HG03432 (cell line): Measurements from ENCODE around the gene CACFD1.

Source experiments
- ATAC-seq: cut with Tn5 transposase; IDR thresholded peaks from one replicate; pipeline ENCODE4 v1.9.1; 2021; ENCODE audit warnings: mild to moderate bottlenecking, moderate library complexity; ENCODE audit not compliant: unreplicated experiment

The CACFD1 gene

DNA sequence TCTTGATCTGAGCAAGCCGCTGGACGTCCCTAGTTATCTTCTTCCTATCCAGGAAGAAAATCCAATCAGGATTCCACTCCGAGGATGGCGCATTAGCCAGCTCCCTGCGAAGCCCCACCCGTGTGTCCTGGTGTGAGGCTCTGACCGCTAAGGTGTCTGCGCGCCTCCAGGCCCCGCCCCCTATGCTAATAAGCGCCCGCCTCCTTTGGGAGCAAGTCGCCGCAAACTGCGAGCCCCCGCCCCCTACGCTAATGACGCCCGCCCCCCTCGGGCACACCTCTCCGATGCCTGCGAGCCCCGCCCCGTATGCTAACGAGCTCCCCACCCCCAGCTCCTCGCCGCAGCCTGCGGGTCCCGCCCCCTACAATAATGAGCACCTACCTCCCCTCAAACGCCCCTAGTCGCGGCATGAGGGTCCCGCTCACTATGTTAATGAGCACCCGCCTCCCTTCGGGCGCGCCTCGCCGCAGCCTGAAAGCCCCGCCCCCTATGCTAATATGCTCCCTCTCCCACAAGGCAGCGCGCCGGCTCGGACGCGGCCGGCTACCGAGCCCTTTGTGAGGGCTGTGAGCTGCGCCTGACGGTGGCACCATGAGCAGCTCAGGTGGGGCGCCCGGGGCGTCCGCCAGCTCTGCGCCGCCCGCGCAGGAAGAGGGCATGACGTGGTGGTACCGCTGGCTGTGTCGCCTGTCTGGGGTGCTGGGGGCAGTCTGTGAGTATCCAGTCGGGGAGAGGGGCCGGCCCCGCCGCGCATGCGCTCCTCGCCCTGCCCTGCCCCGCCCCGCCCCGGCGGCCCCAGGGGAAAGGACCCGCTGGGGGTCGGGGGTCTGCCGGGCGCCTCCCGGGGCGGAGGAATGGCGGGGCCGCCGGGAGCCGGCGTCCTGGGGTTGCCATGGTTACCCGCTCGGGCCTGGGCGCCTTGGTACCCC, at the start of gene CACFD1:
TSS of gene CACFD1 (plus strand) at position 503 of the 929 bp plus-strand sequence. CDS start at position 592, 89 bp downstream.
- ATAC-seq: peak; percentile 75

DNA sequence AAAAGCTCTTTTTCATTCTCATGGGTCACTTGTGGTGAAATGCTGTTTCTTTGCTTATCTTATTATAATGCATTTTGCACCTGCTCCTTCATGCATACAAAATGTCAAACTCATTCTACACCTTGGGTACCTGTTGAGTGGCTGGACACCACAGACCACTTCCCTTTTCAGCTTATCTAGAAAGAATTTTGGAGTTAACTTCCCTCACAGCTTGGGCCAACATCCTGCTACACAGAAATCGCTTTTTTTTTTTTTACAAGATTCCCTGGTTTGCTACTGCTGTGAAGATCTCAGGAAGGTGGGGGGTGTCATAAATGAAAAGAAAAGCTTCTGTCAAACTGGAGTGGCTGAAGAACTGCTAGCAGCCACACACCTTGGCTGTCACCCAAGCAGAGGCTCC, 44.6 kb upstream of the CACFD1 start:
- ATAC-seq: no peak

DNA sequence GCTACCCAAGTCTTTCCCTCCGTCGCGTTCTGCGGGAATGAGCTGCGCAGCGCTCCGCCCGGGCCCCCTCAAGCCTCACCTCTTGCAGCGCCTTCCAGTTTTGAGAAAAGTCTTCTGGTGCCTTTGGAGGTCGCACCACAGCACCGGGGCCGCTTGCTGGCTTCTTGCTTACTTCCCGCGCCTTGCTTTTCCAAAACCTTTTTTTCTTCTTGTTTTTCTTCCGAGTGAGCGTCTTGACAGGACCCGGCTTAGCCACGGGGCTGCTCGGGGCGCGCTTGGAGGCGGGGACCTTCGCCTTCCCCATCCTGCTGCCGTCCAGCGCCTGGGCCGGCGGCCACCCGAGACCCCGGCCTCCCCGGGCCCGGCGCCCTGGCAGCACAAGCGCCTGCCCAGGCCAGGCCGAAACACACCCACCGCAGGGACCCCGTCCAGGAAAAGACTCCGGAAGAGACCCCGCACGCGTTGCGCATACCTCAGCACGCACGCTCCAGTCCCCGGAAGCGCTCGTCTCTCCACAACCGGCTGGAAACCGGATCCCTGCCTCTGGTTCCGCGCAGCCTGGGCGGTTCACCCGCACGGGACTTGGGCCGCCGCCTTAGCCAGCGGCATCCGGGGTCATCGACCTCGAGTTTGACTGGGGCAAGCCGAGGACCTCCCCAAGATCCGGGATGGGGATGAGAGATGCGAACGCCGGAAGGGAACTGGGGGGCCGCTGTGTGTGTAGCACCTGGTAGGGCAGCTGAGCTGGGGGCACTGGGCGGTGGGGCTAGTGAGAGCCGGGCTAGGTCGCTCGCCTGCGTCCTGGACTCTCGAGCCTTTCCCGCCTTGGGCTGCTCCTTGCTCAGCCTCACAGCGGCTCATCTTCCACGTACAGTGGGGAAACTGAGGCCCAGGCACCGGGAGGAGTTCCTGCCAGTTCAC, 42.0 kb upstream of the CACFD1 start, which contains the start of gene REXO4:
TSS of gene REXO4 (minus strand) at position 470 of the 921 bp plus-strand sequence. CDS start at position 304, 166 bp downstream.
- ATAC-seq: peak; percentile 76

DNA sequence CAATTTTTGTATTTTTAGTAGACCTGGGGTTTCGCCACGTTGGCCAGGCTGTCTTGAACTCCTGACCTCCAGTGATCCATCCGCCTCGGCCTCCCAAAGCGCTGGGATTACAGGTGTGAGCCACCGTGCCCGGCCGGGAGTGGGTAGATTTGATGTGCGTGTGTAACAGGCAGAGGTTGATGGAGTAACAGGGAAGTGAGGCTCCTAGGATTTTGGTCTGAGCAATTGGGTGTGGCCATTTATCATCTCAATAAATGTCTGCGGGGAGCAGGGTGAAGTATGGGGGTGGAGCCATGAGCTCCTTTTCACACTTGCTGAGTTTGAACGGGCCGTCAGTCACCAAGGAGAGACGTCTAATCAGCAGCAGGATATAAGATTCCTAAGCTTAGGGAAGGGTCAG, 40.8 kb upstream of the CACFD1 start:
- no peak for ATAC-seq

DNA sequence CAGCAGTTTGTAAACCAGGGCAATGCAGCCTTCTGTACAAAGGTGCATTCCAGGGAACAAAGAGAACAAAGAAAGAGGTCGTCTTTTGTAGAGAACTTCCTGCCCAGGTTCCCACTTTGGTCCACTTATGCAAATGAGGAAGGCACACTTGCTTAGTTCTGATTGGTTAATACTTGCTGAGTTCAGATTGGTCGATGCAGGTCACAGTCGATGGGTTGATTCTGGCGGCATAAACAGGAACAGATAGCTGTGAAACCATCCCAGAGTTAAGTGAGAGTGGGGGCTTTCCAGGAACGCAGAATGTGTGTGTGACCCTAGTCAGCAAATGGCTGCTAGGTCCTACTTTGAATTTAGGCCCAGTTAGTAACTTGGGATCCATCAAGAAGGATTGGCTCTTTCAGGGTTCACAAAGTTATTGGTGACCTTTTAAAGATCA, 39.4 kb upstream of the CACFD1 start:
- ATAC-seq: no peak

DNA sequence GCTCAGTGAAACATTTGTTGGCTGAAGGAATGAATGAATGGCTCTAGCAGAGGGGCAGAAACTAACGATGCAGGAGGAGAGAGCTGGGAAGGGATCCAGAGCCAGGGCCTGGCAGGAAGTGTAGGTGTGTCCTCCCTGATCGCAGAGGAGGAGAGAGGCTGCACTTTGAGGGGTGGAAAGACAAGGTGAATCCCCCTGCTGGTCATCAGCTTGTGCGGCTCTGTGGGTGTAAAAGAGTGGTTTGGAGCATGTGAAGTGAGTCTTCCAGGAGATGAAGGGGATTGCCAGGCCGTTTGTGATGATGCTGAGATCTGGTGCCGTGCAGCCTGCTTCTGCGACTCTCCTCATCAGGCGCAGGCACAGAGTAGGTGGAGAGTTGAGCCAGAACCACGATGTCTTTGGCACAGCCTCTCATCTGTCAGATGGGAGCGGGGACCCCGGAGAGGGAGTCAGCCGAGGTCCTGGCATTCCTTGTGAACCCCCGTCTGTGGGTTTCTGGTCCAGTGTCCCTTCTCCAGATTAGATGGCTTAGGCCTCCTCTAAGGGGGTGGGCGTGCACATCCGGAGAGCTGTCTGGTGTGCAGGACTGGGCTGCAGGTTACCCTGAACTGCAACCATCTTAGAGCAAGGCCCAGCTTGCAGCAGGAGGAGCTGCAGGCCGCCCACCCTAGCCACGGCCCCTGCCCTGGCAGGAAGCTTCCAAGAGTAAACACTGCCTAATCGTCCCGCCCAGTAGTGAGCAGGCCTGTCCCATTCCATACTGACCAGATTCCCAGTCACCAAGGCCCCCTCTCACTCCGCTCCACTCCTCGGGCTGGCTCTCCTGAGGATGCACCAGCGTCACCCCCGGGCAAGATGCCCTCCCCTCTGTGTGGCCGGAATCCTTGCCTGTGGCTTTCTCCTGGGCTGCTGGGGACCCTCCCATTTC, 37.9 kb upstream of the CACFD1 start, which contains the start of gene ADAMTS13:
TSS of gene ADAMTS13 (plus strand) at position 753 of the 928 bp plus-strand sequence. CDS start at position 830, 77 bp downstream.
- no peak for ATAC-seq

DNA sequence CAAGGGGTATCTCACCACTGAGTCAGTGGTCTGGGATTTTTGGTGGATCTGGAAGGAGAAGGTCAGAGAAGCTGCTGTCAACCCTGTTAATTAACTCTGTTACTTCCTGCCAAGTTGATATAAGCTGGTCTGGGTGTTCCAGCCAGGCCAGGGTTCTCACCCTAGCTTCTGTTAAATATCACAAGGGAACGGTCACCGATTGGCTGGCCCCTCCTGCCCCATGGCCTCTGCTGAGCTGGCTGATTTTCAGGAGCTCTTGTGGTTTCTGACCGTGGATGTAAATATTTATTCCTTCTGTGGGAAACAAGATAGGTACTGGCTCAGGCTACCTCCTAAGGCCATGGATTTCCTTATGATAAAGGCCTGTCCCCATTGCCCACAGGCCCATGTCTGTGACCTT, 36.6 kb upstream of the CACFD1 start:
- no peak for ATAC-seq

DNA sequence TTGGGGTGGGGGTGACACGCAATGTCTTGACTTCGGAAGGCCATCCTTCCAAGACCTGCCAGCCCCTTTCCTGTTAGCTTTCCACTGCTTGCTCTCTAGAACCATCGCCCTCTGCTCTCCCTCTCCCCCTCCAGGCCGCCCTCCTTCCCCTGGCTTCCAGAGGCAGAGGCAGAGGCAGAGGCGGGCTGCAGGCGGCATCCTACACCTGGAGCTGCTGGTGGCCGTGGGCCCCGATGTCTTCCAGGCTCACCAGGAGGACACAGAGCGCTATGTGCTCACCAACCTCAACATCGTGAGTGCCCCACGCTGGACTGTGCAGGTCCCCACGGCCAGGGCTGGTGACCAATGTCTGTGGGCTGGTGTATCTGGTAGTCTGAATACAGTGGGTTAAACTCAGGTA, 35.6 kb upstream of the CACFD1 start:
- ATAC-seq: no peak

DNA sequence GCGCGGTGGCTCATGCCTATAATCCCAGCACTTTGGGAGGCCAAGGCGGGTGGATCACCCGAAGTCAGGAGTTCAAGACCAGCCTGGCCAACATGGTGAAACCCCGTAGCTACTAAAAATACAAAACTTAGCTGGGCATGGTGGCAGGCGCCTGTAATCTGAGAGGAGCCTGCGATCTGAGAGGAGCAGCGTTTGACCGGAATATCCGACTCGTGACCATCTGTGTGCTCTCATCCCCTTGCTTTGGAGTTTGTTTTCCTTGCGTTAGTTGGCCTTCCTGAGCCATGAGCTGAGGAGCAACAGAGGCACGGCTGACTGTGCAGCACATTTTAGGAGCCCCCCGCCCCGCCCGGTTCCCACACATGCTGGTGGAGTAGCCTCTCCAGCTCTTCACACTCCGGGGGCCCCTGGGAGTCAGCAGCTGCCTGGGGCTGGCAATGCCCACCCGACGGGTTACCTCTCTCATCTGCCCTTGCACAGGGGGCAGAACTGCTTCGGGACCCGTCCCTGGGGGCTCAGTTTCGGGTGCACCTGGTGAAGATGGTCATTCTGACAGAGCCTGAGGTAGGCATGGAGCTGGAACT, 34.6 kb upstream of the CACFD1 start:
- no peak for ATAC-seq

DNA sequence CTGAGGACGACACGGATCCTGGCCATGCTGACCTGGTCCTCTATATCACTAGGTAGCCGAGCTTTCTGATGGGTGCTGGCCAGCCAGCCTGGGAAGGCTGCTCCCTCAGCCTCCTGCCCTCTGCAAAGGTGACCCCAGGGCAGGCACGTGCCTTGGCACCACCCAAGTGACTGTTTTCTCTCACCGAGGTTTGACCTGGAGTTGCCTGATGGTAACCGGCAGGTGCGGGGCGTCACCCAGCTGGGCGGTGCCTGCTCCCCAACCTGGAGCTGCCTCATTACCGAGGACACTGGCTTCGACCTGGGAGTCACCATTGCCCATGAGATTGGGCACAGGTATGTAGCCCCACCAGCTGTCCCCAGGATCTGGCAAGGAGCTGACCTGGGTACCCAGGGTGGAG, 33.8 kb upstream of the CACFD1 start:
- ATAC-seq: no peak

DNA sequence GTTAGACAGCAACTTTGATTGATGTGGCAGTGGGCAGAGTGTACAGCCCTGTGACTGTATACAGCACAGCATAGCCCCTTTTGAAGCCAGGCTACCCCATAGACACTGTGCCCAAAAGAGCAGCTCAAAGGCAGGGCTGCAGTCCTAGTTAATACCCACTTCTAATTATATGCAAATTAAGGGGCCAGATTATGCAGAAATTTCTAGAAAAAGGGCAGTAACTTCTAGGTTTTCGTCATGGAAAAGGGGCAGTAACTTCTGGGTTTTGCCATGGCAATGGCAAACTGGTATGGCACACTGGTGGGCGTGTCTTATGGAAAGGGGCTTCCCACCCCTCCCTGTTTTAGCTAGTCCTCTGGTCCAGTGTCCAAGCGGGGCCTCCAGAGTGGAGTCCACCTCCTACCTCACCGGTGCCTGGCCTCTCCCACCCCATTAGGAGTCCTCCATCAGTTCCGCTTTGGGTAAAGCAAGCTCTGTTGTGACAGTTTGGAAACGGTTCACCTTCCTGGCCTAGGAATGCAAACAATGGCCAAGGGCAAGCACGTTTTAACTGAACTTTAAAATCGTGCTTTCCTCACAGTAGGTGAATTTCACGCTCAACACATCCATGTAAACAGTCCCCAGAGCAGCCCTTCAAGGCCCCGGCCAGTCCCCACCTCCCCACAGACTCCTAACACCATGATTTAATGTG, 32.0 kb upstream of the CACFD1 start:
- ATAC-seq: no peak

DNA sequence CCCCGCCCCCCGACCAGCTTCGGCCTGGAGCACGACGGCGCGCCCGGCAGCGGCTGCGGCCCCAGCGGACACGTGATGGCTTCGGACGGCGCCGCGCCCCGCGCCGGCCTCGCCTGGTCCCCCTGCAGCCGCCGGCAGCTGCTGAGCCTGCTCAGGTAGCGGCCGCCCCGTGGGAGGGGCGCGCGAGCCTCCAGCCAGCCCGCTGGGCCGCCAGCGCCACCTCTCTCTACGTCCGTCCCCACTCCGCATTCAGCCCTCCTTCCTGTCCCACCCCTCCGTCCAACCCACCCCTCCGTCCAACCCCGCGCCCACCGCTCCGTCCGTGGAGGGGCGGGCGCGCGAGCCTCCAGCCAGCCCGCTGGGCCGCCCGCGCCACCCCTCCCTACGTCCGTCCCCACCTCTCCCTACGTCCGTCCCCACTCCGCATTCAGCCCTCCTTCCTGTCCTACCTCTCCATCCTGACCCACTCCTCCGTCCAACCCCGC, 31.1 kb upstream of the CACFD1 start:
- no peak for ATAC-seq

DNA sequence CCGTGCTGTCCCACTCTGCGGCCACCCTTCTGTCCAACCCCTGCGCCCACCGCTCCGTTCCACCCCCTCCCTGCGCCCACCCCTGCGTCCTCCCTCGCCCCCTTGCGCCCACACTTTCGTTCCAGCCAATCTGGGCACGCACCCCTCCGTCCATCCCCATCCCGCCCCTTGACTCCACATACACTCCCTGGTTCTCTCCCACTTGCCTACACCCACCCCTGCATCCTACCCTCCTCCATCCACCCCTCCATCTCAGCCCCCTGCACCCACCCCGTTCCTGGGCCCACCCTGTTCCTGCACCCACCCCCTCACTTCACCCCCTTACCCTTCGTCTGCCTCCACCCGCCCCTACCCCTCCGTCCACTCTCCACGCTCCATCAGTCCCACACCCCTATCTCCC, 30.6 kb upstream of the CACFD1 start:
- ATAC-seq: no peak

DNA sequence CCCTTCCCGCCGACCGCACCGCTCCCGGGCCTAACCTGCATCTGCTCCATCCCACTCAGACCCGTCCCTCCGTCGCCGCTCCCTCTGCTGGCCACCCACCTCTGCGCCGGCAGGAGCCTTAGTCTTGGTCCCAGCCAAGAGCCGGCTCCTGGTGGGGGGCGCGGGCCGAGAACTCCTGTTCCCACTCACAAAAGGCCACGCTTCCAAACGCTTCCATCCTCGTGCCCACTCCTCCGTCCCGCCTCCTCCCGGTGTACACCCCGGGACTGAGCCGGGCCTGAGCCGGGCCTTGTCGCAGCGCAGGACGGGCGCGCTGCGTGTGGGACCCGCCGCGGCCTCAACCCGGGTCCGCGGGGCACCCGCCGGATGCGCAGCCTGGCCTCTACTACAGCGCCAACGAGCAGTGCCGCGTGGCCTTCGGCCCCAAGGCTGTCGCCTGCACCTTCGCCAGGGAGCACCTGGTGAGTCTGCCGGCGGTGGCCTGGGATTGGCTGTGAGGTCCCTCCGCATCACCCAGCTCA, 30.1 kb upstream of the CACFD1 start:
- ATAC-seq: no peak

DNA sequence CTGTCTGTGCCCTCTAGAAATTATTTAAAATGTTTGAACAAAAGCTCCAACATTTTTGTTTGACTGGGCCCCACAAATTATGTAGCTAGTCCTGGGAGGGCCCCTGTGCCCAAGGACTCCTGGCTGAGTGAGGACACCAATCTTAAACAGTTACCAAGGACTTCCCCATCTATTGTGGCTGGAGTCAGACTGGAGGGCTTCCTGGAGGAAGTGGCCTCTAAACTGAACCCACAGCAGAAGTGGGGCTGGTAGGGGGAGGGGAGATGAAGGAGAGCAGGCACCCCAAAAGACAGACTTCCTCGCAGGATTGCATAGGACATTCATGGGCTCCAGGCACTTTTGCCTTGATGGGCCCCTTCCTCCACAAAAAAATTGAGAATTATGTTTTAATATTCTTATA, 29.5 kb upstream of the CACFD1 start:
- no peak for ATAC-seq

DNA sequence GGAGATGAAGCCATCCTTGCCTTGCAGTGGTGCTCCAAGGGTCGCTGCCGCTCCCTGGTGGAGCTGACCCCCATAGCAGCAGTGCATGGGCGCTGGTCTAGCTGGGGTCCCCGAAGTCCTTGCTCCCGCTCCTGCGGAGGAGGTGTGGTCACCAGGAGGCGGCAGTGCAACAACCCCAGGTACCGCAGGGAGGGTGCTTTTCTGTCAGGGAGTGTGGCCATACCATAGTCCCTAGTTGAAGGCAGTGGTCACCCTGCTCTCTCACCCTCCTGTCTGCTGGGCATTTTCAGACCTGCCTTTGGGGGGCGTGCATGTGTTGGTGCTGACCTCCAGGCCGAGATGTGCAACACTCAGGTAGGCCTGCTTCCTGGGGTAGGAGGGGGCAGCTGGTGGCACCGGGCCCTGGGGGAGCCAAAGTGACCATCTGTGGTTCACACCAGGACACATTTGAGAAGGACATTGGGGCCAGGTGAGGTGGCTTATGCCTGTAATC, 26.4 kb upstream of the CACFD1 start:
- no peak for ATAC-seq

DNA sequence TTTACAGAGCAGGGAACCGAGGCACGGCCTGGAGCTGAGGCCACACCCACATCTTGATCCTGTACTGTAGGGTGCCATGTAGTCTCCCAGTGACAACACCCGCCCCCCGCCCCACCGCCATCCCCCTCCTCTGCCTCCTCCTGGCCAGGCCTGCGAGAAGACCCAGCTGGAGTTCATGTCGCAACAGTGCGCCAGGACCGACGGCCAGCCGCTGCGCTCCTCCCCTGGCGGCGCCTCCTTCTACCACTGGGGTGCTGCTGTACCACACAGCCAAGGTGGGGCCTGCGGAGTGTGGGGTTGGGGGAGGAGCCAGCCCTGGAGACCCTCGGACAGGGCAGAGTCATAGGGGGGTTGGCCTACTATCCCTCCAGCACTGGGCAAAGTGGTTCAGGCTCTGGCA, 23.1 kb upstream of the CACFD1 start:
- ATAC-seq: no peak

DNA sequence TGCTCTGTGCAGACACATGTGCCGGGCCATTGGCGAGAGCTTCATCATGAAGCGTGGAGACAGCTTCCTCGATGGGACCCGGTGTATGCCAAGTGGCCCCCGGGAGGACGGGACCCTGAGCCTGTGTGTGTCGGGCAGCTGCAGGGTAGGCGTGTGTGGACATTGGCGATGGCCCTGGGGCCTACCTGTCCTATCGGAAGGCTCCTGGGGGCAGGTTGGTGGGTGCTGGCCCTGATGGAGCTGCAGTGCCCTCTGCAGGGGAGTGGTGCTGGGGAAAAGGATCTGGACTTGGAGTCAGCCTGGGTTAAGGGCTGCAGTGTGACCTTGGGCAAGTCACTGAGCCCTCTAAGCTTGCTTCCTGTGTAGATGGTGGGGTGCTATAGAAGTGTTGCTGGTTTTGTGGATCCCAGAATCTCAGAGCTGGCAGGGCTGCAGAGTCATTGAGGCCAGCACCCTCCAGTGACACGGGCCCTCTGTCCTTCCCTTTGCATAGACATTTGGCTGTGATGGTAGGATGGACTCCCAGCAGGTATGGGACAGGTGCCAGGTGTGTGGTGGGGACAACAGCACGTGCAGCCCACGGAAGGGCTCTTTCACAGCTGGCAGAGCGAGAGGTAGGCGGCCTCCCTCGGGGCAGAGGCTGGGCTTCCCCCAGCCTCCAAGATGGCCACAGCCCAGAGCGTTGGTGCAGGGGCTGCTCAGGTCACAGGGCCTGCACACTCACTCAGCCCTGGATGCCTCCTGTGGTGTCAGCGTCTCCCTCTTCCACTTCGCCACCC, 21.8 kb upstream of the CACFD1 start:
- no peak for ATAC-seq
